ENCODE data around the gene MBOAT1. TPM values are rescaled to one million over a fixed set of nuclear protein-coding genes. Genes with fewer than 3 reads are reported as not detected.

MBOAT1 gene
- total RNA-seq, 1 experiment from 2014 or later = 9.9 TPM

- no CpG with 5 or more reads among the region's 5 CpGs for WGBS (ENCODE audit: extremely low coverage, insufficient read length, low lambda C conversion rate)
- no peaks in the 10 kb centered on the region for H3K9me3 Mint-ChIP-seq
These were observed 113.1 kb downstream of the MBOAT1 start for GRCh38 chr6:20099156-20099555.

More at GRCh38 chr6:20099156-20099555, 113.1 kb downstream of the MBOAT1 start:
- Histone ChIP-seq H3K18ac (ENCODE audit: insufficient read length, low read depth, low read length) (no peak overlapping the region), H3K4me1 (ENCODE audit: insufficient read depth, low read length) (no peaks in the 10 kb centered on the region; the same call in 1 of the 2 replicates), H3K4me2 (ENCODE audit: insufficient read depth, insufficient read length, low read length) (no peak overlapping the region), H3K9me3 (ENCODE audit: control insufficient read depth, low read depth, low read length) (no peaks in the 10 kb centered on the region), H3K27me3 (ENCODE audit: insufficient read depth, low read length) (no peaks in the 10 kb centered on the region), H4K91ac (ENCODE audit: insufficient read length, low read depth, low read length) (no peak overlapping the region), H2BK120ac (ENCODE audit: low read depth, low read length, poor library complexity, severe bottlenecking) (no peak overlapping the region), H4K5ac (ENCODE audit: insufficient read length, low read depth, low read length) (no peak overlapping the region), H4K8ac (replicated peaks; ENCODE audit: insufficient read length, low read depth, low read length) (no peak overlapping the region), H4K20me1 (ENCODE audit: control insufficient read depth, insufficient read depth, insufficient read length) (no peaks in the 10 kb centered on the region), H3T11ph (ENCODE audit: low read length) (no peak overlapping the region), H3K23me2 (ENCODE audit: insufficient read length, low read depth, low read length, poor library complexity, severe bottlenecking) (no peaks in the 10 kb centered on the region), H3K56ac (ENCODE audit: insufficient read length, low read depth, low read length) (no peak overlapping the region), H2BK5ac (ENCODE audit: insufficient read length, low read length) (no peak overlapping the region), H2AK5ac (ENCODE audit: insufficient read length, low read length) (no peak overlapping the region), H2BK20ac (ENCODE audit: low read depth, low read length, poor library complexity, severe bottlenecking) (no peak overlapping the region), H3K4ac (ENCODE audit: low read depth, low read length) (no peak overlapping the region), H2BK12ac (ENCODE audit: insufficient read length, low read depth, low read length) (no peak overlapping the region), H3K27ac (ENCODE audit: insufficient read length, low read depth, low read length) (no peak overlapping the region), H3K9ac (ENCODE audit: extremely low read depth, insufficient read length, low read length) (no peak overlapping the region), H2BK15ac (ENCODE audit: low read depth, low read length) (no peak overlapping the region), H3K79me2 (ENCODE audit: insufficient read depth, low read length) (no peaks in the 10 kb centered on the region), H3K23ac (ENCODE audit: insufficient read length, low read depth, low read length) (no peak overlapping the region), H2AFZ (ENCODE audit: low read length) (no peak overlapping the region), H3K79me1 (ENCODE audit: insufficient read depth, low read depth, low read length, poor library complexity, severe bottlenecking) (no peaks in the 10 kb centered on the region), H3K14ac (ENCODE audit: insufficient read depth, low read length) (no peak overlapping the region)
- Mint-ChIP-seq H3K36me3 (ENCODE audit: insufficient read depth in 1 of 3, low read depth in 3 of 3) (peaks cover 0 to 8% (median 4%) of the 10 kb centered on the region in 3 experiments; a peak in 3 of 7 replicates), H3K4me3 (no peak overlapping the region), H3K27ac (no peak overlapping the region), H3K27me3 (ENCODE audit: low read depth) (no peaks in the 10 kb centered on the region), H3K4me1 (peaks cover 8 to 10% of the 10 kb centered on the region in 2 experiments)
- DNase-seq = no peak
- TF ChIP-seq, protein P1, sequence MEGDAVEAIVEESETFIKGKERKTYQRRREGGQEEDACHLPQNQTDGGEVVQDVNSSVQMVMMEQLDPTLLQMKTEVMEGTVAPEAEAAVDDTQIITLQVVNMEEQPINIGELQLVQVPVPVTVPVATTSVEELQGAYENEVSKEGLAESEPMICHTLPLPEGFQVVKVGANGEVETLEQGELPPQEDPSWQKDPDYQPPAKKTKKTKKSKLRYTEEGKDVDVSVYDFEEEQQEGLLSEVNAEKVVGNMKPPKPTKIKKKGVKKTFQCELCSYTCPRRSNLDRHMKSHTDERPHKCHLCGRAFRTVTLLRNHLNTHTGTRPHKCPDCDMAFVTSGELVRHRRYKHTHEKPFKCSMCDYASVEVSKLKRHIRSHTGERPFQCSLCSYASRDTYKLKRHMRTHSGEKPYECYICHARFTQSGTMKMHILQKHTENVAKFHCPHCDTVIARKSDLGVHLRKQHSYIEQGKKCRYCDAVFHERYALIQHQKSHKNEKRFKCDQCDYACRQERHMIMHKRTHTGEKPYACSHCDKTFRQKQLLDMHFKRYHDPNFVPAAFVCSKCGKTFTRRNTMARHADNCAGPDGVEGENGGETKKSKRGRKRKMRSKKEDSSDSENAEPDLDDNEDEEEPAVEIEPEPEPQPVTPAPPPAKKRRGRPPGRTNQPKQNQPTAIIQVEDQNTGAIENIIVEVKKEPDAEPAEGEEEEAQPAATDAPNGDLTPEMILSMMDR (conservative IDR thresholded peaks at IDR 0.05) = no peak
